NOMO-1 (cell line): ENCODE measurements around the gene RND2.

ENCODE experiments used
- DNase-seq, 2 experiments: peaks; one replicate each; lab custom pipeline; 2025; ENCODE audit not compliant: unreplicated experiment in 2 of 2; lab: John Stamatoyannopoulos, UW

Gene RND2

GRCh38 chr17:43003542-43004172, 21.4 kb upstream of the RND2 start:
- no peak for DNase-seq

DNA sequence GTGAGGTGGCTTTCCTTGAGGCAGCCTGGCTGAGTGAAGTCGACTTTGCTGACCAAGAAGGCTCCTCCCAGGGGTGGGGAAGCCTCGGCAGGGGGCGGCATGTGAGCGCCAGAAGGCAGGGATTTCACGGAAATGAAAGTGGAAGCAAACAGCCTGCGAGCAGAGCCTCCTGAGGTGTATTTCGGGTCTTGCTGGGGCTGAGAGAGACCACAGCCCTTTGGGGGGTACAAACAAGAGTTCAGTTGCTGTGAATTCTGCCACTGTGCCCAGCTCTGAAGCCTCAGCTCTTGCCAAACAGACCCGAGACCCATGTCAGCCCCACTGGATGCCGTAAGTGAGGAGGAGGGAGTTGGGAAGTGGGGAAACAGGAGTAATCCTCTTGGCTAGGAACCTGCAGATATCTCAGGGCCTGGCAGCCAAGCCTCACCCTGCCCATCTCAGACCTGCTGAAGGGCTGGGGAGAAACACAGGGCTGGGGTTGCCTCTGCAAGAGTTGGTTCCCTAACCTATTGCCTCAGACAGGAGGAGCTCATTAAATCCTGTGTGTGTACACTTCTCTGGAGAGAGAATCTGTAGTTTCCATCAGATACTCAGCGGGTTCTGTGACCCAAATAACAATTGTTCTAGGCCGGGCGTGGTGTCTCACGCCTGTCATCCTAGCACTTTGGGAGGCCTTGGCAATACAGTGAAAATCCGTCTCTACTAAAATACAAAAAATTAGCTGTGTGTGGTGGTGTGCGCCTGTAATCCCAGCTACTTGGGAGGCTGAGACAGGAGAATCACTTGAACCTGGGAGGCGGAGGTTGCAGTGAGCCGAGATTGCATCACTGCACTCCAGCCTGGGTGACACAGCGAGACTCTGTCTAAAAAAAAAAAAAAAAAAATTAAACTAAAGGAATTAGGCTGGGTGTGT, 18.1 kb upstream of the RND2 start, which contains the start of gene IFI35:
IFI35 (plus strand) TSS at position 146 of the 913 bp plus-strand sequence; CDS start at position 310, 164 bp downstream.
- peak; percentile 85 to 88 for DNase-seq

GRCh38 chr17:43010667-43011308, 14.2 kb upstream of the RND2 start:
- DNase-seq = no peak

- no peak for DNase-seq
Observed at GRCh38 chr17:43011728-43012472, 13.1 kb upstream of the RND2 start.

DNA sequence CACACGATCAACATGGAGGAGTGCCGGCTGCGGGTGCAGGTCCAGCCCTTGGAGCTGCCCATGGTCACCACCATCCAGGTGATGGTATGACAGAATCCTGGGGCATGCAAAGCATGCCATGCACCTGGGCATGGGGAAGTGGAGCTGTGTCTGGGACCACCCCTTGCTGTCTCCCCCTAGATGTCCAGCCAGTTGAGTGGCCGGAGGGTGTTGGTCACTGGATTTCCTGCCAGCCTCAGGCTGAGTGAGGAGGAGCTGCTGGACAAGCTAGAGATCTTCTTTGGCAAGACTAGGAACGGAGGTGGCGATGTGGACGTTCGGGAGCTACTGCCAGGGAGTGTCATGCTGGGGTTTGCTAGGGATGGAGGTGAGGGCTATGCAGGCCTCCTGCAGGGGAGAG, 11.7 kb upstream of the RND2 start:
- no peak for DNase-seq

- peak in 1 of 2 experiments; percentile 35 for DNase-seq
Observed at GRCh38 chr17:43014020-43014648, 10.9 kb upstream of the RND2 start.

DNA sequence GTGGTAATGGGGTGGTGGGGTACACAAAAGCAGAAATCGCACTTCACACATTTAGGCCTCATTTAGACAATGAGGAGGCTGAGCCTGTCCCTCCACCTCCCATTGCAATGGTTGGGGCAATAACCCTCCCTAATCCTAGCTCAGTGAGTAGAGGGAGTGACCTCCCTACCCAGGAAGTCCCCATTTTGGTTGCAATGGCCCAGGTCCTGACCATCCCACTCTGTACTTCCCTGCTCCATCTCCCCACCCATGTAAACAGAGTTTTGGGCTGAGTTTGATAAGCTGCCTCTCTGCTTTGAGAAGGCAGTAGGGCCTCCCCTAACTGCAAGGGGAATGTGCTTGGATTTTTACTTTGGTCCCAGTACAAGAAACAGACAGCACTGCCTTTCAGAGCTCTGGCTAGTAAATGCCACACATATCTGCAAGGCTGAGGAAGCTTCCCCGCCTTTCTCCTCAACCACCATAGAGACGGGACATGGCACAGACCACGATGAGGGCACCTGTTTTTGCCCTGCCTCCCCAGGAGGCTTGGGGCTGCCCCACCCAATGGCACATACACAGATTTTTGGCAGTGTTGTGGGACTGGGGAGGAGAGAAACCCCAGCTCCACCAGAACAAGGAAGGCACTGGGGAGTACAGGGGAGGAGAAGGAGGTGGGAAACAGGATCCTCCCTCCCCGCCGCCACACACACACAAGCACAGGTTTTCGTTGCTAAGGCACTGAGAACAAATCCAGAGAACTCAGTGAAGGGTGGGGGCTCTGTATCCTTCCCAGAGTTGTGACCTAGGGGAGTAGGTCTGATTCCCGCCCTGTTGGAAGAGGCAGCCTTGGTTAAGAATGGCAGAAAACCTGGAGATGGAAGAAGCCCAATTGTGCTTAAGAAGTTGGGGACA, 10.1 kb upstream of the RND2 start:
- DNase-seq = no peak

DNA sequence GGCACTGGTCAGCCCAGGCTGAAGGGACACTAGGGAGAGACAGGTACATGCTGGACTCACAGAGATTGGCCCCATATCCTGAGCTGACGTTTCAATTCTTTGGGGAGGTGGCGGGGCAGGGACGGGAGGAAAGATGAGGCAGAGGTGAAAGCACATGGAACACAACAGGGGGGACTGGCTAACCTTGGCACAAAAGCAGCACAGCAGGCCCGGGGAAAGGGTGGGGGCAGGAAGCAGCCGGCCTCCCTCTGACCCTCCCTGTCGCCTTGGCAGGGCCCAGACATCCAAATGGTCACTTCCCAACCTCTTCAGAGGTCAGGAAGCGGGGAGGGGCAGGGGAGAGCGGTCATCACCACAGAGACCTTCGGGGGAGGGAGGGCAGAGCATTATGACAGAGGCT, 9.5 kb upstream of the RND2 start:
- DNase-seq = no peak

- no peak for DNase-seq
Observed at GRCh38 chr17:43016216-43016615, 8.8 kb upstream of the RND2 start.

DNA sequence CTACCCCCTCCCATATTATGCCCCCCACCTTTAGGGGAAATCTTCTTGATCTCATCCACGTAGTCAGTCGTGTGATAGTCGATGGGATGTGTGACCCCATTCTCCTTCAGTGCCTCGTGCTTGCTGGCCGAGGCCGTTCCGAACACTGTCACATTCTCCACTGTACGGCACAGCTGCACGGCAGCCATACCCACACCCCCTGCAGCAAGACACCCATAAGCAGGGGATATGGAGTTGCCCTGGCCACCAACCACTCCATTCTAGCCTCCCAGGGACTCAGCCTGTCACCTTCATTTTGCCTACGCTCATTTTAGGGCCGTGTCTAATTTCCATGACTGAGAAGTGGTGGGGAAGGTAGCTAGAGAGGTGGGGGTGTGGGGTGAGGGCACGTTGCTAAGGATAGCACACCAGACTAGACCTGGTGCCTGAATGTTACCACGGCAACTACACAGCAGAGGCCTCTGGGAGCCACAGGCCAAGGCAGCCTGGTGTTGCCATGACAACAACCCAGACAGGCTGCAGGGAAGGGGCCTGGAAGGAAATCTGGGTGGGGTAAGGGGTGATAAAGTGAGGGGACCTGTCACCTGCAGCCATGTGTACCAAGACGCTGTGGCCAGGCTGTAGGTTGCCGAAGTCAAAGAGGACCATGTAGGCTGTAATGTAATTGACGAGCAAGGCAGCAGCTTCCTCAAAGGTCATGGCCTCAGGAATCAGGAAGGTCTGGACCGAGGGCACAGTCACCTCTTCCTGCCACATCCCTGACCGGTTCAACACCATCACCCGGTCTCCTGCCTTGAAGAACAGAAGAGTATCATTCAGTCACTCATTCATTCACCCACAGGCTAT, 6.8 kb upstream of the RND2 start:
- DNase-seq = peak in 1 of 2 experiments; percentile 24

GRCh38 chr17:43018932-43019331, 6.1 kb upstream of the RND2 start:
- DNase-seq = peak; percentile 59 to 84

DNA sequence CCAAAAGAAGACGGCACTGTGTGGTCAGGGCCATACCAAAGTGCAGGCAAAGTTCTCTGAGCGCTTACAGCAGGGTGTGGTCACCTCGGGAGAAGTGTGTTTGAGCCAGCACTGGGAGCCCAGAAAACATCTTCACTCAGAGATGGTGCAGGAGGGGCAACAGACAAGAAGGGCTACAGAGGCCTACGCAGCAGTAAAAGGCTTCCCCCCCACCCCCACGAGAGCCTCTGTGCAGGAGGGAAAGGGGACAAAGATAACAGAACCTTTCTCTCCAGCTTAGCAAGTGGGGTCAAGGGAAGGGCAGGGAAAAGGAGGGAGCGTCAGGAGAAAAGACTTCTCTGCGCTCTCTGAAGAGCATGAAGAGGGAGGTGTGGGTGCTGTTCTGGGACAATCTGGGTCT, 5.6 kb upstream of the RND2 start:
- DNase-seq = peak in 1 of 2 experiments; percentile 12

DNA sequence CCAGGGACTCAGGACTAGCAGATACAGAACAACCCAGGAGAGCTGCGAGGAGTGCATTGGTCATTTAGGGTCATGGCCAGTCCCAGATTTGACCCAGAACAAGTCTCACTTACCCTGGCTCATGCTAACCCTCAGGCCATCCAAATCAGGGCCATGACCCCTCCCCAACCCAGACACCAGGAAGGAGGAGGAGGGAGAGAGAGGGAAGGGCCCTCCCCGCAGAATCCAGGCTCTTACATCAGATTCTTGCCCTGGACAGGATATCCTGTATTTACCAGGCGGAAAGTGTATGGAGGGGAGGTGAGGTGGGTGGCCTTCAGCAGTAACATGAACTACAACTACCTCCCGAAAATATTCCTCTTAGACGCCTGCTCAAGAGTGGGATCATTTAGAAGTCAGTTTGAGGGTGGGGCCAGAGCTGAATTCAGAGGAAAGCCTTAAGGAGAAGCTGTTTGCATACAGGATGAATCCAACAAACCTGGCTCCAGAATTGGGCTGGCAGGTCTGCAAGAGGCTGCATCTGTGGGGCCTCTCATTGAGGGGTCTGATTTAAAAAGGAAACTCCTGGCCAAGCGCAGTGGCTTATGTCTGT, 4.9 kb upstream of the RND2 start:
- peak; percentile 9 to 15 for DNase-seq

DNA sequence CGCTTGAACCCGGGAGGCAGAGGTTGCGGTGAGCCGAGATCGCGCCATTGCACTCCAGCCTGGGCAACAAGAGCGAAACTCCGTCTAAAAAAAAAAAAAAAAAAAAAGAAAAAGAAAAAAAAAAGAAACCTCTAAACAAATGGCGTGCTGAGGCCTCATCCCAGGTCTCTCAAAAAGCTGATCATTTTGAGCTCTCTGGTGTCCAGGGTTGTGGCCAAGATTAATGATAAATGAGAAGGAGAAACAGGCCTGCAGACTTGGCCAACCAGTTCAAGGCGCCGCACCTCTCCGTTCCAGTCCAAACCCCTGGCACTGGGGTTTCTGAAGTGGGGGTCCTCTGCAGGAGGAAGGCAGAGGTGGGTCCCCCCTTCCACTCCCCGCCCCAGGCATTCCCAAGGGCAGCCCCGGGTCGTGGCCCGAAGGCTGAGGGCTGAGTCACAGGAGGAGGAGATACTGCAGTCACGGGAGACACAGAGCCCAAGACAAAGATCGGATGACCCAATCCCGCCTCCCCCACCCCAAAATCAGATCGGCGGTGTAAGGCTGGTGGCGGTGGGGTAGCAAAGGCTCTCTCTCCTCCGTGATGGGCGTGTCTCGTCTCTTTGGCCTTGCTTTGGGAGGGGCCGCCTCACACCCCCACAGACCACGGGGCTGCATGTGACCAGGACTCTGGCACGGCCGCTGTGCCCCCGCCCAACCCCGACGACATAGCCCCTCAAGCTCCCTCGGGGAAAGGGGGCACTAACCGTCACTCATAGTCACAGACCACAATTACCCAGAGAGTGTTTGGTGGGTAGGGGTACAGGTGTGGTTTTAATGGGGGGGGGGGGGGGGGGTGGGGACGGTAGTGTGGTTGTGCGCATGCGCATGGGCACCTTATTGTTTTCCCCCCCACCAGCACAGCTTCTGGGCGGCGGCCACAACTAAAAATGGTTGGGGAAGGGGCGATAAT, 4.0 kb upstream of the RND2 start:
- DNase-seq = peak; percentile 17 to 20

DNA sequence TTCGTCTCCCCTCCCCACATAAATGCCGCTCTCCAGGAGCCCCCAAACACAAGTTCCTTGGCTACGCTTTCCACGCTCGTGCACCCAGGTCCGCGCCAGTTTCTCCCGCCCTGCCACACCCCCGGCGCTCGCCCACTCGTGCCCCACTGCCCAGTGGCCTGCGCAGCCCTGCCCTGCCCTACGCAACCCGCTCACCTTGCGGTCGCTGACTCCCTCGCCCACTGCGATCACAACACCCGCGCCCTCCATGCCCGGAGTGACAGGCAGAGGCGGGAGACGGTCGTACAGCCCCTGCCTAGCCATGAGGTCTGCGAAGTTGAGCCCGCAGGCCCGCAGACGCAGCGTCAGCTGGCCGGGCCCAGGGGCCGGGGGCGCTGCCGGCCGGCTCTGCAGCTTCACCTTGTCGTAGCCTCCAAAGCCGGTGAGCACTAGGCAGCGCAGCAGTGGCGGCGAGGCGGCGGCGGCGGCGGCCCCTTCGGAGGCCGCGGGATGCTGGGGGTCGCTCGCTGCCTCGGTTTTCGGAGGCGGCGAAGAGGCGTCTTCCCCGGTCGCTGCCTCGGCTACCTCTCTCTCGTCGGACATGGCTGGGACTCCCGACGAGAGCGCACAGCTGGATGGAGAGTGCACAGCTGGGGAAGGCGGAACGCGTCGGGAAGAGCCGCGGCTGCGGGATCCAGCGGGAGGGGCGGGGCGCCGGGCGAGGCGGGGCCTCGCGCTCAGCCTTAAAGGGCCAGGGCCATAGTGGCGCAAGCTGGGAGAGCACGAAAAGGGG, 3.1 kb upstream of the RND2 start, which contains the start of gene VAT1:
VAT1 (minus strand) TSS at position 645 of the 772 bp plus-strand sequence; CDS start at position 582, 63 bp downstream.
- peak; percentile 41 to 69 for DNase-seq

- no peak for DNase-seq
Observed at GRCh38 chr17:43025290-43025657, 243 bp downstream of the RND2 start.
